22Rv1 (cell line): Measurements from ENCODE around the gene TNFAIP8.

Experiments
- ZFX ChIP-seq: fragments of 450-650 bp; IDR thresholded peaks from 2 replicates; pipeline ENCODE4 v1.6.1; 2017; ENCODE audit warnings: antibody characterized with exemption, borderline replicate concordance
- TF ChIP-seq, protein P1 (sequence below): fragments of 450-650 bp; IDR thresholded peaks from 2 replicates; pipeline ENCODE4 v1.5.1; 2017; ENCODE audit warnings: mild to moderate bottlenecking

DNA sequence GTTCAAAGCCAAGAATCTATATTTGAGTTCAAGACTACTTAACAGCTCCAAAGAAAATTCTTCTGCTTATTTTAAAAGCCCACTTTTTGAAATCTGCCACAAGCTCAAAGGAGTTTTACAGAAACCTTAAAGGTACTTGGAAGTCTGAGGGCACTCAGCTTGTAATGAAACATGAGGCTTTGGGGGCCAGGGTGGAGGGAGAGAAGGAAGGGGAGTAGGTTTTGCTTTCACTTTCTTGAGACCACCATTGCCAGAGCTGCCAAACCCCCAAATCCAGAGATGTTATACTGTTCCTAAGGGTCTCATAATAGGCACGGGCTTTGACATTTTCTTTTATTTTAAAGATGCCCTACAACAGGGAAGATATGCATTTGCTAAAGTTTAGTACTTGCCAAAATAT lies 42.6 kb upstream of the TNFAIP8 start:
- TF ChIP-seq, protein P1, sequence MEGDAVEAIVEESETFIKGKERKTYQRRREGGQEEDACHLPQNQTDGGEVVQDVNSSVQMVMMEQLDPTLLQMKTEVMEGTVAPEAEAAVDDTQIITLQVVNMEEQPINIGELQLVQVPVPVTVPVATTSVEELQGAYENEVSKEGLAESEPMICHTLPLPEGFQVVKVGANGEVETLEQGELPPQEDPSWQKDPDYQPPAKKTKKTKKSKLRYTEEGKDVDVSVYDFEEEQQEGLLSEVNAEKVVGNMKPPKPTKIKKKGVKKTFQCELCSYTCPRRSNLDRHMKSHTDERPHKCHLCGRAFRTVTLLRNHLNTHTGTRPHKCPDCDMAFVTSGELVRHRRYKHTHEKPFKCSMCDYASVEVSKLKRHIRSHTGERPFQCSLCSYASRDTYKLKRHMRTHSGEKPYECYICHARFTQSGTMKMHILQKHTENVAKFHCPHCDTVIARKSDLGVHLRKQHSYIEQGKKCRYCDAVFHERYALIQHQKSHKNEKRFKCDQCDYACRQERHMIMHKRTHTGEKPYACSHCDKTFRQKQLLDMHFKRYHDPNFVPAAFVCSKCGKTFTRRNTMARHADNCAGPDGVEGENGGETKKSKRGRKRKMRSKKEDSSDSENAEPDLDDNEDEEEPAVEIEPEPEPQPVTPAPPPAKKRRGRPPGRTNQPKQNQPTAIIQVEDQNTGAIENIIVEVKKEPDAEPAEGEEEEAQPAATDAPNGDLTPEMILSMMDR, result no peak
- no peak for TF ChIP-seq ZFX
